ENCODE data around the gene ENOX1. TPM values are rescaled to one million over a fixed set of nuclear protein-coding genes. Genes with fewer than 3 reads are reported as not detected.

ENOX1 gene
- total and polyA plus RNA-seq, 5 donors = 2.1 to 2.6 (median 2.2) TPM

DNA sequence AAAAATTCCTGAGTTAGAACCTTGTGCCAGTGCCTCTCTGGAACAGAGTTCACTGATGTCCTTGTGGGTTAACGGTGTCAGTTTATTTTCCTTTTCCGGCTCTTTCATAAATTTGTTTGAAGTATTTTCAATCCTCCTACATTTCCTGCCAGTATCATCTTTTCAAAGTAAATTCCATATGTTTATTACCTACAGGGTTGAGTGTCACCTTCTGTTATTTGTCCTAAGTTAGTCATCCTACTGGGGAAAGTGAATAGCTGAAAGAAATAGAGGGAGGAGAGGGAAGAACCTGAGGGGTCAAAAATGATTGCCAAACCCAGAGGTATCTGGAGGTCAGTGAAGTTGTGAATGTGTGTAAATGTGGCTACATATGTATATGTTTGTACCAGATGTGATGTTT lies 582.2 kb downstream of the ENOX1 start:
- WGBS = 94% methylated on average over 2 of the region's 2 CpGs
- Histone ChIP-seq H3K27ac (ENCODE audit: low read length) (no peak overlapping the region), H3K27me3 (ENCODE audit: control insufficient read depth, insufficient read depth) (no peaks in the 10 kb centered on the region), H3K4me1 (ENCODE audit: control insufficient read depth, insufficient read depth, low read length) (no peaks in the 10 kb centered on the region), H3K9me3 (ENCODE audit: control insufficient read depth, low read length) (no peaks in the 10 kb centered on the region), H3K4me3 (ENCODE audit: low read length) (no peak overlapping the region)
- DNase-seq (no peak), ATAC-seq (no peak)
- intact Hi-C loops (cut with DNase I) = no loop called here

GRCh38 chr13:43203781-43204180 lies 583.0 kb downstream of the ENOX1 start:
- Histone ChIP-seq H3K27me3 (ENCODE audit: control insufficient read depth, insufficient read depth) (no peaks in the 10 kb centered on the region), H3K4me1 (ENCODE audit: control insufficient read depth, insufficient read depth, low read length) (no peaks in the 10 kb centered on the region), H3K27ac (ENCODE audit: low read length) (no peak overlapping the region), H3K9me3 (ENCODE audit: control insufficient read depth, low read length) (no peaks in the 10 kb centered on the region), H3K4me3 (ENCODE audit: low read length) (no peak overlapping the region)
- intact Hi-C loops (cut with DNase I) = no loop called here
- ATAC-seq = no peak
- 86% methylated on average over 1 of the region's 1 CpG for WGBS
- no peak for DNase-seq

- intact Hi-C loops (cut with DNase I) = no loop called here
- H3K27me3 ChIP-seq (ENCODE audit: control insufficient read depth, insufficient read depth) = no peaks in the 10 kb centered on the region
- ATAC-seq (no peak), DNase-seq (no peak)
- H3K9me3 ChIP-seq (ENCODE audit: control insufficient read depth, low read length) = no peaks in the 10 kb centered on the region
- 37% methylated on average over 1 of the region's 1 CpG for WGBS
- no peak overlapping the region for H3K27ac ChIP-seq (ENCODE audit: low read length)
- no peak overlapping the region for H3K4me3 ChIP-seq (ENCODE audit: low read length)
- H3K4me1 ChIP-seq (ENCODE audit: control insufficient read depth, insufficient read depth, low read length) = no peaks in the 10 kb centered on the region
These were observed 586.0 kb downstream of the ENOX1 start for GRCh38 chr13:43200736-43201135.

DNA sequence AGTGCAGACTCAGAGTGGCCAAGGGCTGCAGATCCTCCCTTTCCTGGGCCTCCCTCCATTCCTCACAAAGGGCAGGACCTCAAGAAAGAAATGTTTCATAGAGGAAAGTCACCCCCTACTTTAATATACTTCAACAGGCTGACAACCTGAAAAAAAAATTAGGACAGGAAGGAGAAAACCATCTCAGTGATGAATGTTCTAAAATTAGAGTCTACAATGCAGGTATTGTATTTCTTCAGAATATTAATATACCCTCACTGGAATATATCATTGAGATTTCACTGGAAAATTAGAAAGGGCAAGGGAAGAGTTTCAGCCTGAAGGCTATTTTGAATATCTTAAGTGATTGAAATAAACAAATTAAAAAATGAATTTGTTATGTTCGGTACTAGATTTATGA lies 586.5 kb downstream of the ENOX1 start:
- ATAC-seq = no peak
- intact Hi-C loops (cut with DNase I) = no loop called here
- Histone ChIP-seq H3K27me3 (ENCODE audit: control insufficient read depth, insufficient read depth) (no peaks in the 10 kb centered on the region), H3K4me1 (ENCODE audit: control insufficient read depth, insufficient read depth, low read length) (peaks cover under 1% of the 10 kb centered on the region), H3K9me3 (ENCODE audit: control insufficient read depth, low read length) (no peaks in the 10 kb centered on the region), H3K27ac (ENCODE audit: low read length) (no peak overlapping the region), H3K4me3 (ENCODE audit: low read length) (no peak overlapping the region)
- DNase-seq = no peak
- 92% methylated on average over 1 of the region's 1 CpG for WGBS

DNA sequence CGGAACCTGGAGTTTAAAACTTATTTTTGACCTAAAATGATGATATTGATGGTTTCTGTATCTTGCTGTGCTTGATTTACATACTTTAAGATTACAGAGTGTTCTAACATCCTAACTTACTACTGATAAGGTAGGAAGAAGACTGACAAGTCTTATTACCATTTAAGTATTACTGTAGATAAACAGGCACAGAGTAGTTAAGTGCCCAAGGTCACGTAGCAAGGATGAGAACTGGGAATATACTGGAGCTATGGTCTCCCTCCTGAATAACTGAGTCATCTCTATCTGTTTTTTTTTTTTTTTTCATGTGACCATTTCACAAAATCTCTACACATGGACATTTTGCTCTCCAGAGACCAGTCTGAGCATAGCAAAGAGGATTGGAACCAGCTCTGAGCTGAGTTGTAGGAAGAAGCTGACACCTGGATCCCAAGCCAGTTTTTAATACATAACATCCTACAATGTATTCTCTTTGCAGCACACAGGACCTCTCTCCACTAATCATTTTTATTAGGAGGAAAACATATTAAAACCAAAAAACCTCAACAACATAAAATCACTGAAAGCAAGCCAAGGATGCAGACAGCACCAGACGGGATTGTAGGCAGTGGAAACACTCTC lies 589.9 kb downstream of the ENOX1 start:
- Histone ChIP-seq H3K27me3 (ENCODE audit: control insufficient read depth, insufficient read depth) (no peaks in the 10 kb centered on the region), H3K27ac (ENCODE audit: low read length) (no peak overlapping the region), H3K4me3 (ENCODE audit: low read length) (no peak overlapping the region), H3K9me3 (ENCODE audit: control insufficient read depth, low read length) (no peaks in the 10 kb centered on the region), H3K4me1 (ENCODE audit: control insufficient read depth, insufficient read depth, low read length) (peaks cover 2% of the 10 kb centered on the region)
- DNase-seq (no peak), ATAC-seq (no peak)
- intact Hi-C loops (cut with DNase I) = no loop called here
- 69% methylated on average over 3 of the region's 3 CpGs for WGBS

- peak; percentile 64 to 72 for ATAC-seq
- H3K27ac ChIP-seq (ENCODE audit: low read length) = no peak overlapping the region
- DNase-seq = peak; percentile 49 to 71 (median 62)
These were observed 590.6 kb downstream of the ENOX1 start for GRCh38 chr13:43196086-43196621.

DNA sequence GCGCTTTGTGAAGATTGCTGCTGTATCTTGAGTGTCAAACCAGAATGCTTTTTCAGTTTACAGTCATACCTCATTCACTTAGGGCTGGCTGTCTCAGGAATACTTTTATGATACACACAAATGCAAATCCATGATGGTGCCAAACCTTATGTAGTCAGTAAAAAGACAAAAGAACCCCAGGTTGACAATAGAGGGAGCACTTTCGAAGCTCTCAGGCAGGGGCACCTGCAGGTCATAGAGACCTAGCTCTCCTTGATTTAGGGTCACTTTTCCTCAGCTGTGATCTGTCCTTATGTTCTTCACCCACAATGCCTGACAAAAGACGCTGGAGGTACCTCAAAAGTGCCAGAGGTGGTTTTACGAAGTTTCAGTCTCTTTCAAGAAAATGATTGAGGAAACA lies 591.2 kb downstream of the ENOX1 start:
- H3K27ac ChIP-seq (ENCODE audit: low read length) = no peak overlapping the region
- no peak overlapping the region for H3K4me3 ChIP-seq (ENCODE audit: low read length)
- 85% methylated on average over 4 of the region's 4 CpGs for WGBS
- intact Hi-C loops (cut with DNase I) = no loop called here
- ATAC-seq (no peak), DNase-seq (no peak)
- no peaks in the 10 kb centered on the region for H3K9me3 ChIP-seq (ENCODE audit: control insufficient read depth, low read length)
- peaks cover 2% of the 10 kb centered on the region for H3K4me1 ChIP-seq (ENCODE audit: control insufficient read depth, insufficient read depth, low read length)
- no peaks in the 10 kb centered on the region for H3K27me3 ChIP-seq (ENCODE audit: control insufficient read depth, insufficient read depth)

More at GRCh38 chr13:43196086-43196621, 590.6 kb downstream of the ENOX1 start:
- peaks cover 2% of the 10 kb centered on the region for H3K4me1 ChIP-seq (ENCODE audit: control insufficient read depth, insufficient read depth, low read length)
- H3K9me3 ChIP-seq (ENCODE audit: control insufficient read depth, low read length) = no peaks in the 10 kb centered on the region
- H3K27me3 ChIP-seq (ENCODE audit: control insufficient read depth, insufficient read depth) = no peaks in the 10 kb centered on the region
- intact Hi-C loops (cut with DNase I) = no loop called here
- 25% methylated on average over 4 of the region's 4 CpGs for WGBS
- H3K4me3 ChIP-seq (ENCODE audit: low read length) = no peak overlapping the region

GRCh38 chr13:43195112-43195511 lies 591.7 kb downstream of the ENOX1 start:
- WGBS = 65% methylated on average over 4 of the region's 4 CpGs
- Histone ChIP-seq H3K27me3 (ENCODE audit: control insufficient read depth, insufficient read depth) (no peaks in the 10 kb centered on the region), H3K4me1 (ENCODE audit: control insufficient read depth, insufficient read depth, low read length) (peaks cover 2% of the 10 kb centered on the region), H3K4me3 (ENCODE audit: low read length) (no peak overlapping the region), H3K27ac (ENCODE audit: low read length) (no peak overlapping the region), H3K9me3 (ENCODE audit: control insufficient read depth, low read length) (no peaks in the 10 kb centered on the region)
- DNase-seq (no peak), ATAC-seq (peak; percentile 32 to 62)
- intact Hi-C loops (cut with DNase I) = no loop called here

DNA sequence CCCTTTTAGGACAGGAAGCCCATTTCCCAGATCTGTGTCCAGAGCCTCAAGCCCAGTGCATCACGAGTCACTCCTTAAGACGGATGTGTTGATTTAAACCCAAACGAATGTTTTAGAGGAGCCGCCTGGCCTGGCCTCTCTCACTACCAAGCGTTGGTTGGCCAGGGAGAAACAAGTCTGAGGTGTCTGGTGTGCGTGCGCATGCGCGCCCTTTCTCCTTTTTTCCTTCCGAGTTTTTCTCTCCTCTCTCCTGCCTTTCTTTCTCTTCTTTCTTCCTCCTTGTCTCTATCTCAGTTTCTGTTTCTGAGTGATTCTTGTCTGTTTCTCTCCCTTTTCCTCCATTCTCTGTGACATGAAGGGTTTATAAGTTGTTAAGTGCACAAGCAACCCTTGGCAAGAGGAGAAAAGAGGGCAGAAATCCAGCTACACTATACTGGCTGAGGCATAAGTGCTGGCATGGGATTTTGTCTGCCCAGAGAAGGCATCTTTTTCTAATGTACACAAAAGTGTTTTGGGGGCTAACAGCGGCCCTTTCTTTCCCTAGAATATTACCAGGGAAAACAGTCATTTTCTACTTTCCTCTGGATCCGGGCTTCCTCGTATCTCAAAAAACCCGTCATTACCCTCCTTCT lies 592.9 kb downstream of the ENOX1 start:
- H3K4me3 ChIP-seq (ENCODE audit: low read length) = no peak overlapping the region
- H3K27me3 ChIP-seq (ENCODE audit: control insufficient read depth, insufficient read depth) = no peaks in the 10 kb centered on the region
- 86% methylated on average over 14 of the region's 14 CpGs for WGBS
- H3K9me3 ChIP-seq (ENCODE audit: control insufficient read depth, low read length) = no peaks in the 10 kb centered on the region
- peaks cover 2% of the 10 kb centered on the region for H3K4me1 ChIP-seq (ENCODE audit: control insufficient read depth, insufficient read depth, low read length)
- H3K27ac ChIP-seq (ENCODE audit: low read length) = no peak overlapping the region
- intact Hi-C loops (cut with DNase I) = no loop called here
- DNase-seq (no peak), ATAC-seq (no peak)

DNA sequence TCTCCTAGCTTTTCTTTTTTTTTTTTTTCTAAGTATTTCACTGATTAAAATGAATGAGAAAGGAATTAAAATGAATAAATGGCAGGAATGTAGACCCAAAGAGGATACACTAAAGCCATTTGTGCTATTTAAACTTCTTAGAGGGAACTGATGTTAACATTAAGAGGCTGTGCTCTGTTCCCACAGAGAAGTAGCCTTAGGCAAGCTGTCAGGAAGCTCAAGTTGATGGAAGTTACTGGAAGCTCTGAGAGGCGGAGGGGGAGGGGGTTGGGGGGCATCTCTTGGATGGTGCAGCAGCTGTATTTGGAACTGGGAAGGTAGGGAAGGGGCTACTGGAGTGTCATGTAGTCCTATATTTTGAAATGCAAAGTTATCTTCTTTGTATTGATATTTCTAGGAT lies 595.2 kb downstream of the ENOX1 start:
- intact Hi-C loops (cut with DNase I) = no loop called here
- Histone ChIP-seq H3K4me1 (ENCODE audit: control insufficient read depth, insufficient read depth, low read length) (peaks cover 2% of the 10 kb centered on the region), H3K9me3 (ENCODE audit: control insufficient read depth, low read length) (no peaks in the 10 kb centered on the region), H3K27me3 (ENCODE audit: control insufficient read depth, insufficient read depth) (no peaks in the 10 kb centered on the region), H3K4me3 (ENCODE audit: low read length) (no peak overlapping the region), H3K27ac (ENCODE audit: low read length) (no peak overlapping the region)
- 80% methylated on average over 1 of the region's 1 CpG for WGBS
- DNase-seq = no peak
- no peak for ATAC-seq

GRCh38 chr13:43185226-43185625 lies 601.5 kb downstream of the ENOX1 start:
- intact Hi-C loops (cut with DNase I) = no loop called here
- DNase-seq (no peak), ATAC-seq (no peak)
- no peak overlapping the region for H3K4me3 ChIP-seq (ENCODE audit: low read length)
- H3K9me3 ChIP-seq (ENCODE audit: control insufficient read depth, low read length) = no peaks in the 10 kb centered on the region
- WGBS = 76% methylated on average over 2 of the region's 2 CpGs
- no peaks in the 10 kb centered on the region for H3K4me1 ChIP-seq (ENCODE audit: control insufficient read depth, insufficient read depth, low read length)
- no peak overlapping the region for H3K27ac ChIP-seq (ENCODE audit: low read length)
- H3K27me3 ChIP-seq (ENCODE audit: control insufficient read depth, insufficient read depth) = no peaks in the 10 kb centered on the region

Measured in right cardiac atrium (tissue), 5 donors.